RCC 7860 (cell line): ENCODE data around the gene HMGN5.
A peak's percentile ranks its signal among the peaks of the same experiment; 100 is the strongest.

Experiments
- DNase-seq: peaks from one replicate; pipeline ENCODE4 v3.0.0-alpha.2; 2015; ENCODE audit warnings: low spot score
- FAIRE-seq: peaks from 2 replicates; lab custom pipeline; 2012; peaks lifted over from hg19 to GRCh38; lab: Jason Lieb, UNC

HMGN5 gene

DNA sequence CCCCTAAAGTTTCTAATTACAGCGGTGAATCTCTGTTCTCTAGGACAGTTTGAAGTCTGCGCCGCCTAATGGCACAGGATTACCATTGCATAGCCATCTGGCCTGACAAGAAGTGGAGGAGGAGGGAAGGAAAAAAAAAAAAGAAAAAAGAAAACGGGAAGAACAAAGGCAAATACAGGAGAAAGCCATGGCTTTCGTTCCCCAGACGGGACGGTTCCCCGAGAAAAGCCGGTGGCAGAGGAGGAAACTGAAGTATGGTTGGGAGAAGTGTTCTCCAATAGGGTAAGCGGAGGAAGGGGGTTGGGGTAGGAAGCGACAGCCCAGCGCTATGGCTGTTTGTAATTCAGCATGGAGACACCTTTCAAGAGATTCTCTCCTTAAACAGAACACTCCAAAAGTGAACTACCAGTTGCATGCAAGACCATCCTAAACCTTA lies 80.8 kb downstream of the HMGN5 start:
- FAIRE-seq (peak; percentile 56), DNase-seq (peak; percentile 10)

- no peak for FAIRE-seq
- DNase-seq, result no peak
Observed at GRCh38 chrX:81120258-81120935, 81.3 kb downstream of the HMGN5 start.

- no peak for DNase-seq
- FAIRE-seq, result no peak
Observed at GRCh38 chrX:81114757-81115156, 87.0 kb downstream of the HMGN5 start.

- DNase-seq, result no peak
- no peak for FAIRE-seq
Observed at GRCh38 chrX:81110286-81110685, 91.4 kb downstream of the HMGN5 start.

- no peak for DNase-seq
- no peak for FAIRE-seq
Observed at GRCh38 chrX:81082649-81083048, 119.1 kb downstream of the HMGN5 start.
